ENCODE measurements around the gene VMAC. TPM values are rescaled to one million over a fixed set of nuclear protein-coding genes. Genes with fewer than 3 reads are reported as not detected.

VMAC gene
- total and polyA plus RNA-seq, 5 experiments from 2014 or later: 6.2 to 34.5 (median 8.4) TPM

- Mint-ChIP-seq H3K36me3 (peaks cover 0 to 62% (median 8%) of the 10 kb centered on the region in 3 donors), H3K27me3 (no peaks in the 10 kb centered on the region), H3K9me3 (no peaks in the 10 kb centered on the region), H3K4me1 (peaks cover 13 to 46% (median 22%) of the 10 kb centered on the region in 4 donors), H3K27ac (no peak overlapping the region), H3K4me3 (no peak overlapping the region)
- DNase-seq: no peak
- POLR2A ChIA-PET: interaction anchor here (1.1 kb wide), 1 partner anchor 9 kb away, joined by 3 read pairs; no protein-coding TSS in a partner anchor
- no peak for ATAC-seq
These were observed 35.9 kb downstream of the VMAC start for GRCh38 chr19:5940260-5941208.

DNA sequence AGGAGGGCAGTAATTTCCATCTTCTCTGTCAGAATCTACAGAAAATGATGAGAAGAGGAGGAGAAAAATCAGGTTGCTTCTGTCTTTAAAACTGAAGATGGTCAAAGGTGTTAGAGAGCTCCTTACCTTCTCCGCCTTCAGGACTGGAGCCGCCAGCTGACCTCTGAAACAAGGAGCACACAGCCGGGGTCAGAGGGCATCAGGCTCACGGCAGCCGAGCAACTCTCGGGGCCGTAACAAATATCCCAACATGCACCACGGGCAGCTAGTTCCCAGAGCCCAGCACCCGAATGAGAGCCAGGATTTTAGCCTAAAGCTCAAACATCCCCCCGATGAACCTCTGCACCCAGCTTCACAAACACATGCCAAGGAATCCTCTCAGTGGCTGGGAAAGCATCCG lies 37.0 kb downstream of the VMAC start:
- no peaks in the 10 kb centered on the region for H3K9me3 Mint-ChIP-seq
- H3K4me3 Mint-ChIP-seq: no peak overlapping the region
- peak overlapping the region in 2 of 10 donors; percentile 8 to 11 for H3K27ac Mint-ChIP-seq
- peaks cover 20 to 52% (median 32%) of the 10 kb centered on the region in 4 donors for H3K4me1 Mint-ChIP-seq
- DNase-seq (no peak), ATAC-seq (no peak)
- H3K36me3 Mint-ChIP-seq: peaks cover 0 to 58% (median 8%) of the 10 kb centered on the region in 3 donors
- POLR2A ChIA-PET: no interaction called here
- H3K27me3 Mint-ChIP-seq: no peaks in the 10 kb centered on the region

- H3K27me3 Mint-ChIP-seq: no peaks in the 10 kb centered on the region
- peak overlapping the region in 3 of 10 donors; percentile 24 to 50 (median 36) for H3K27ac Mint-ChIP-seq
- peaks cover 0 to 47% (median 6%) of the 10 kb centered on the region in 3 donors for H3K36me3 Mint-ChIP-seq
- POLR2A ChIA-PET: interaction anchor here (0.7 to 1.6 kb wide), 4 partner anchors 11 to 459 kb away, joined by 4 to 8 read pairs (median 6); partner anchors contain the start of gene NDUFA11
- DNase-seq (no peak), ATAC-seq (no peak)
- H3K4me3 Mint-ChIP-seq: no peak overlapping the region
- peaks cover 25 to 59% (median 41%) of the 10 kb centered on the region in 4 donors for H3K4me1 Mint-ChIP-seq
- H3K9me3 Mint-ChIP-seq: no peaks in the 10 kb centered on the region
These were observed 38.4 kb downstream of the VMAC start for GRCh38 chr19:5943045-5943444.

DNA sequence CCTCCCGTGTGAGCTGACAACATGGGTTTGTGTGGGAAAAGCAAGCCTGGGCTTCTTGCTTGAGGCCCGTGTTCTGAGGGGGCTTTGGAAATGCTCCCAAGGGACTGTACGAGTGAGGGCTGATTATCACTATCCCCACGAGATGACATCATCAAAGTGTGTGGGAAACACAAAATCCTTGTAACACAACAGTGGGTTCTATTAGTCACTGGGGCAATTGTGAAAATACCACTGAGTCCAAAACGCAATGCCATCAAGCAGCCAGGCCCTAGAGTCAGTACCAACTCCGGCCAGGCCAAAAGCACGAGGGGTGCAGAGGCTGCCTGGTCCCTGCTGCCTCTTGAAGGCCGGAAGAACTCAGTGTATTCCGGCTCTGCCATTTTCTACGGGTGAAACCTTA lies 39.0 kb downstream of the VMAC start:
- no peaks in the 10 kb centered on the region for H3K9me3 Mint-ChIP-seq
- ATAC-seq (no peak), DNase-seq (no peak)
- no peaks in the 10 kb centered on the region for H3K27me3 Mint-ChIP-seq
- no peak overlapping the region for H3K4me3 Mint-ChIP-seq
- H3K36me3 Mint-ChIP-seq: peaks cover 0 to 43% (median 6%) of the 10 kb centered on the region in 3 donors
- peaks cover 28 to 62% (median 47%) of the 10 kb centered on the region in 4 donors for H3K4me1 Mint-ChIP-seq
- H3K27ac Mint-ChIP-seq: no peak overlapping the region
- POLR2A ChIA-PET: interaction anchor here (1.5 to 1.6 kb wide), 2 partner anchors 10 to 32 kb away, joined by 4 to 8 read pairs; no protein-coding TSS in a partner anchor

- no peaks in the 10 kb centered on the region for H3K27me3 Mint-ChIP-seq
- peaks cover 0 to 16% (median 0%) of the 10 kb centered on the region in 3 donors for H3K36me3 Mint-ChIP-seq
- POLR2A ChIA-PET: interaction anchor here (0.6 to 7.8 kb wide), 5 partner anchors 10 to 81 kb away, joined by 3 to 81 read pairs (median 5); no protein-coding TSS in a partner anchor
- DNase-seq (no peak), ATAC-seq (no peak)
- peak overlapping the region in 7 of 10 donors; percentile 38 to 82 (median 67) for H3K4me3 Mint-ChIP-seq
- no peaks in the 10 kb centered on the region for H3K9me3 Mint-ChIP-seq
- H3K4me1 Mint-ChIP-seq: peaks cover 53 to 91% (median 84%) of the 10 kb centered on the region in 4 donors
- H3K27ac Mint-ChIP-seq: peak overlapping the region; percentile 15 to 100 (median 90)
These were observed 42.8 kb downstream of the VMAC start for GRCh38 chr19:5947435-5947834.

GRCh38 chr19:5948752-5949564 lies 44.3 kb downstream of the VMAC start:
- peak overlapping the region; percentile 90 to 100 (median 94) for H3K27ac Mint-ChIP-seq
- H3K9me3 Mint-ChIP-seq: no peaks in the 10 kb centered on the region
- H3K27me3 Mint-ChIP-seq: no peaks in the 10 kb centered on the region
- peaks cover 67 to 96% (median 92%) of the 10 kb centered on the region in 4 donors for H3K4me1 Mint-ChIP-seq
- H3K4me3 Mint-ChIP-seq: peak overlapping the region; percentile 53 to 86 (median 79)
- ATAC-seq (peak; percentile 10 to 19), DNase-seq (peak in 1 of 10 donors; percentile 23)
- peaks cover 0 to 13% (median 0%) of the 10 kb centered on the region in 3 donors for H3K36me3 Mint-ChIP-seq
- POLR2A ChIA-PET: interaction anchor here (0.6 to 7.8 kb wide), 10 partner anchors 9 to 1091 kb away, joined by 3 to 81 read pairs (median 4); partner anchors contain the start of gene RANBP3

GRCh38 chr19:5949792-5950305 lies 45.2 kb downstream of the VMAC start:
- H3K27me3 Mint-ChIP-seq: no peaks in the 10 kb centered on the region

DNA sequence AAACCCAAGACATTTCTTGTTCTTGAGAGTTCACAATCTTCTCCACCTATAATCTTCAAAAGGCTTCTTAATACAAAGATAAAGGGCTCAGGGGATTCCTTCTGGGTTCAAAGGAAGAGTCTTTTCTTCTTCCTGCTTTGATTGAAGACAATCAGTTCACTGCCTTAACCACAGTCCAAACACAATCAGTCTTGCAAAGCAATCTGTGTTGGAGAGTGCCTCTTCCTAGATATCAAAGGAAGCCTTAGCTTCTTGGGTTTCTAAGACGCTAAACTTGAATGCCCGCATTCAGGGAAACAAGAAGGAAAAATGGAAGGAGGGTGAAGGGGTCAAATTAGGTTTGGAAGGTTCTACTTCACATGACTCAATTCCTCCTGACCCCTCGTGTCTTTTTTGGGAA lies 46.1 kb downstream of the VMAC start:
- POLR2A ChIA-PET: interaction anchor here (1.4 to 7.8 kb wide), 5 partner anchors 11 to 46 kb away, joined by 5 to 81 read pairs (median 12); partner anchors contain the start of genes NDUFA11, RANBP3 and VMAC
- peak overlapping the region; percentile 47 to 86 (median 78) for H3K4me3 Mint-ChIP-seq
- H3K27ac Mint-ChIP-seq: peak overlapping the region; percentile 16 to 100 (median 94)
- DNase-seq (no peak), ATAC-seq (peak; percentile 29 to 35)
- peaks cover 0 to 8% (median 0%) of the 10 kb centered on the region in 3 donors for H3K36me3 Mint-ChIP-seq
- no peaks in the 10 kb centered on the region for H3K9me3 Mint-ChIP-seq
- H3K4me1 Mint-ChIP-seq: peaks cover 63 to 96% (median 92%) of the 10 kb centered on the region in 4 donors
- H3K27me3 Mint-ChIP-seq: no peaks in the 10 kb centered on the region

More at GRCh38 chr19:5949792-5950305, 45.2 kb downstream of the VMAC start:
- DNase-seq (peak in 7 of 10 donors; percentile 16 to 62 (median 37)), ATAC-seq (peak; percentile 75 to 78)
- Mint-ChIP-seq H3K4me1 (peaks cover 70 to 99% (median 95%) of the 10 kb centered on the region in 4 donors), H3K9me3 (no peaks in the 10 kb centered on the region), H3K36me3 (peaks cover 0 to 15% (median 0%) of the 10 kb centered on the region in 3 donors), H3K27ac (peak overlapping the region; percentile 90 to 100 (median 94)), H3K4me3 (peak overlapping the region; percentile 66 to 86 (median 79))
- POLR2A ChIA-PET: interaction anchor here (0.7 to 7.8 kb wide), 7 partner anchors 10 to 417 kb away, joined by 3 to 81 read pairs (median 11); partner anchors contain the start of genes NDUFA11, RANBP3 and VMAC

GRCh38 chr19:5951338-5951861 lies 46.7 kb downstream of the VMAC start:
- H3K36me3 Mint-ChIP-seq: peaks cover 0 to 2% (median 0%) of the 10 kb centered on the region in 3 donors
- ATAC-seq (no peak), DNase-seq (no peak)
- peak overlapping the region; percentile 74 to 100 (median 92) for H3K27ac Mint-ChIP-seq
- H3K4me3 Mint-ChIP-seq: peak overlapping the region in 8 of 10 donors; percentile 29 to 83 (median 73)
- no peaks in the 10 kb centered on the region for H3K27me3 Mint-ChIP-seq
- POLR2A ChIA-PET: interaction anchor here (1.4 to 7.8 kb wide), 5 partner anchors 10 to 47 kb away, joined by 3 to 81 read pairs (median 12); partner anchors contain the start of genes NDUFA11, RANBP3 and VMAC
- no peaks in the 10 kb centered on the region for H3K9me3 Mint-ChIP-seq
- peaks cover 60 to 96% (median 91%) of the 10 kb centered on the region in 4 donors for H3K4me1 Mint-ChIP-seq

- H3K4me1 Mint-ChIP-seq: peaks cover 61 to 97% (median 93%) of the 10 kb centered on the region in 4 donors
- peak overlapping the region in 9 of 10 donors; percentile 53 to 82 (median 62) for H3K4me3 Mint-ChIP-seq
- peak overlapping the region; percentile 84 to 100 (median 92) for H3K27ac Mint-ChIP-seq
- POLR2A ChIA-PET: interaction anchor here (0.9 to 7.8 kb wide), 10 partner anchors 9 to 49 kb away, joined by 3 to 81 read pairs (median 6); partner anchors contain the start of genes NDUFA11, RANBP3 and VMAC
- no peaks in the 10 kb centered on the region for H3K9me3 Mint-ChIP-seq
- H3K36me3 Mint-ChIP-seq: peaks cover 0 to 6% (median 0%) of the 10 kb centered on the region in 3 donors
- DNase-seq: no peak
- no peaks in the 10 kb centered on the region for H3K27me3 Mint-ChIP-seq
- no peak for ATAC-seq
These were observed 47.7 kb downstream of the VMAC start for GRCh38 chr19:5952193-5953029.

Measured in naive thymus-derived CD8-positive, alpha-beta T cell (primary cell).